Kidney (tissue), 14 donors: ENCODE data around the gene SSBP4. TPM values are rescaled to one million over a fixed set of nuclear protein-coding genes. Genes with fewer than 3 reads are reported as not detected.
A peak's percentile ranks its signal among the peaks of the same experiment; 100 is the strongest.

Experiments used
- DNase-seq, 5 donors: peaks; one replicate each; pipeline ENCODE4 v3.0.0-alpha.2; 2013 to 2020
- FAIRE-seq: peaks from 2 replicates; lab custom pipeline; 2012; peaks lifted over from hg19 to GRCh38; lab: Jason Lieb, UNC
- H3K27ac ChIP-seq, 2 donors: one replicate each; pipeline ENCODE4 v1.7.0; 2013; ENCODE audit warnings: low read depth in 2 of 2, low read length in 2 of 2, inconsistent platforms in 1 of 2
- H3K27me3 ChIP-seq: one replicate; pipeline ENCODE4 v1.7.1; 2013; ENCODE audit warnings: low read length, inconsistent platforms; ENCODE audit not compliant: control insufficient read depth, insufficient read depth
- H3K36me3 ChIP-seq, 3 donors: one replicate each; pipeline versions ENCODE4 v1.7.0 to v1.7.1; 2013; ENCODE audit warnings: low read length in 3 of 3, control low read depth in 1 of 3, inconsistent platforms in 1 of 3; ENCODE audit not compliant: insufficient read depth in 3 of 3, control insufficient read depth in 2 of 3
- H3K4me1 ChIP-seq, 3 donors: one replicate each; pipeline versions ENCODE4 v1.7.0 to v1.7.1; 2013; ENCODE audit warnings: low read length in 3 of 3, inconsistent platforms in 1 of 3, low read depth in 1 of 3; ENCODE audit not compliant: control insufficient read depth in 2 of 3, insufficient read depth in 2 of 3
- H3K4me3 ChIP-seq, 3 donors: one replicate each; pipeline versions ENCODE4 v1.7.0 to v1.8.1; 2013; ENCODE audit warnings: low read length in 3 of 3, control low read depth in 1 of 3, inconsistent platforms in 1 of 3
- H3K9ac ChIP-seq, 3 donors: one replicate each; pipeline versions ENCODE4 v1.7.0 to v1.7.1; 2013; ENCODE audit warnings: low read length in 3 of 3, control low read depth in 1 of 3, inconsistent platforms in 1 of 3
- H3K9me3 ChIP-seq, 3 donors: one replicate each; pipeline versions ENCODE4 v1.7.0 to v1.7.1; 2013; ENCODE audit warnings: low read length in 3 of 3, control low read depth in 1 of 3, inconsistent platforms in 1 of 3; ENCODE audit not compliant: control insufficient read depth in 2 of 3, insufficient read depth in 1 of 3
- intact Hi-C: fragments of 100-400 bp; cut with DNase I; formaldehyde crosslinking; loops from one replicate; pipeline ENCODE4 v1.11.1; 2022
- polyA plus RNA-seq: library from polyadenylated mRNA; stranded (reverse); fragments of 350-450 nt; fragmentation: Illumina TruSeq; extraction: RNeasy Lipid Tissue Mini Kit (QIAGEN cat#74804); gene quantifications from one replicate; pipeline ENCODE4 v1.2.3, GENCODE V29; 2014; ENCODE audit warnings: low read depth, low replicate concordance; ENCODE audit not compliant: insufficient read depth
- total RNA-seq: library from RNA; stranded (reverse); fragmentation: NEBNext Ultra II Directional; extraction: Animal tissue kit (Norgen Biotek cat#: 25700); gene quantifications from one replicate; pipeline ENCODE4 v1.2.1, GENCODE V29; 2021
- TF ChIP-seq, protein P1 (sequence below): IDR thresholded peaks from 3 replicates; pipeline ENCODE4 v1.5.1; 2012; ENCODE audit warnings: mild to moderate bottlenecking, moderate library complexity, borderline replicate concordance; ENCODE audit not compliant: insufficient read depth; ENCODE audit errors: extremely low read depth
- donor health status: control.
- donor health status: control.
- donor health status: control.
- donor health status: control.
- donor health status: control.
- donor health status: DM: yes; HTN: yes; CAD: no.
- donor health status: Normal renal cell carcinoma (clear cell type).

Gene SSBP4
- total and polyA plus RNA-seq, 2 donors from 2014 or later, result 64.9 to 74.9 TPM

DNA sequence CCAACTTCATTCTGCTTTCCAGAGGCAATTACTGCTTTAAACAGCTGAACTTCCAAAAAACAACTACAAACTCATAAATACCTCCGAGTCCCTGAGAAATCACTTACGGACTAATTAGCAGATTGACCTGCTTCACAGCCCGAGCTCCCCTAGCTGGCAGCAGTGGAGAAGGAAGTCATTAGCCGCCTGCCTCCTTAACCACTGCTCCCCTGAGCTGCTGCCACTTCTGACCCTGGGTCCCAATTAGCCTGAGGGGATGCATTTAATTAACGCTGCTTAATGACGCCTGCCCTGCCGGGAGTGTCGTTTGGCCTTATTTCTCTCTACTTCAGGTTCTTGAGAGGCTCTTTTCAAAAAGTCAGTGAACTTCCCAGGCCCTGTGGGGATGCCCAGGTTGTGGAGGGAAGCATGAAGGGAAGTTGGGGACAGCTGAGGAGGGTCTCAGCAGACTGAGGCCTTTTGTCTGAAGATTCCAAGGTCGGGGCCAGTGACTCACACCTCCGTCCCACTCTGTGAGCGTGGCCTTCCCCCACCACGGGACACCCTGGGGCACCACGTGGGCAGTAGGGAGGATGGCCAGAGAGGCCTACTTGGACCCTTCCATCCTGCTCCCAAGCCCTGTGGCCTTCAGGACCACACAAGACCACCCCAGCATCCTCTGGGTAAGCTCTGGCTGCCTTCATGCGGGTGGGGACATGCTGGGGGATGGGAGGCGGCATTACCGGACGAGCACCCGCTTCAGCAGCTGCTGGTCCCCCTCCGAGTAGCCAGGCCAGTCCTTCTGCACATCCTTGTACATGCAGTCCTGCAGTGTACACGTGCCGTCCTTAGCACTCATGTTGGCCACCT, 38.5 kb downstream of the SSBP4 start:
- TF ChIP-seq, protein P1, sequence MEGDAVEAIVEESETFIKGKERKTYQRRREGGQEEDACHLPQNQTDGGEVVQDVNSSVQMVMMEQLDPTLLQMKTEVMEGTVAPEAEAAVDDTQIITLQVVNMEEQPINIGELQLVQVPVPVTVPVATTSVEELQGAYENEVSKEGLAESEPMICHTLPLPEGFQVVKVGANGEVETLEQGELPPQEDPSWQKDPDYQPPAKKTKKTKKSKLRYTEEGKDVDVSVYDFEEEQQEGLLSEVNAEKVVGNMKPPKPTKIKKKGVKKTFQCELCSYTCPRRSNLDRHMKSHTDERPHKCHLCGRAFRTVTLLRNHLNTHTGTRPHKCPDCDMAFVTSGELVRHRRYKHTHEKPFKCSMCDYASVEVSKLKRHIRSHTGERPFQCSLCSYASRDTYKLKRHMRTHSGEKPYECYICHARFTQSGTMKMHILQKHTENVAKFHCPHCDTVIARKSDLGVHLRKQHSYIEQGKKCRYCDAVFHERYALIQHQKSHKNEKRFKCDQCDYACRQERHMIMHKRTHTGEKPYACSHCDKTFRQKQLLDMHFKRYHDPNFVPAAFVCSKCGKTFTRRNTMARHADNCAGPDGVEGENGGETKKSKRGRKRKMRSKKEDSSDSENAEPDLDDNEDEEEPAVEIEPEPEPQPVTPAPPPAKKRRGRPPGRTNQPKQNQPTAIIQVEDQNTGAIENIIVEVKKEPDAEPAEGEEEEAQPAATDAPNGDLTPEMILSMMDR, result no peak
- intact Hi-C loops, result no loop called here
- peaks cover 0 to 30% (median 23%) of the 10 kb centered on the region in 3 donors for H3K36me3 ChIP-seq
- H3K4me1 ChIP-seq, result peaks cover 0 to 29% (median 17%) of the 10 kb centered on the region in 3 donors
- peak overlapping the region in 1 of 3 donors; percentile 26 for H3K9ac ChIP-seq
- H3K27me3 ChIP-seq, result no peaks in the 10 kb centered on the region
- no peak for FAIRE-seq
- peak overlapping the region in 1 of 2 donors; percentile 49 for H3K27ac ChIP-seq
- H3K4me3 ChIP-seq, result no peak overlapping the region
- H3K9me3 ChIP-seq, result no peaks in the 10 kb centered on the region
- DNase-seq, result peak in 4 of 5 donors; percentile 43 to 67 (median 54)

DNA sequence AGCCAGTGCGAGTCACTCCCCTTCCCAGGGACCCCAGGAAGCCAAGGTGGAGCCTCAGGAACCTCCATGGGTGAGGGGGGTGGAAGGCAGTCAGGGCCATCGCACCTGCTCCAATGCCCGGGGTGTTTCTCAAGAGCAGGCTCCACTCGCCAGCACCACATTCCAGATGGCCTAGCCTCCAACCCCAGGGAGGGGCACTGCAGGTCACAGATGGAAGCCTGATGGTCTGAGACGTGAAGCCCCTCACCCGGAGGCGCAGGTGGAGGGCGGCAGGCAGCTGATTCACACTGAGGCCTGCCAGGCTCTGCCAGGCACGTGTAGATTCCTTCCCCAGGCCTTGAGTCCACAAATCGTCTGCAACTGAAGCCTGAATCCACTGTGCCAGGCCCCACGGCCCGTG, 41.7 kb downstream of the SSBP4 start:
- Histone ChIP-seq H3K27me3 (no peaks in the 10 kb centered on the region), H3K9me3 (no peaks in the 10 kb centered on the region), H3K4me3 (no peak overlapping the region), H3K9ac (no peak overlapping the region), H3K4me1 (peaks cover 0 to 42% (median 25%) of the 10 kb centered on the region in 3 donors), H3K27ac (peak overlapping the region; percentile 68 to 92), H3K36me3 (peaks cover 0 to 34% (median 32%) of the 10 kb centered on the region in 3 donors)
- intact Hi-C loops, result no loop called here
- TF ChIP-seq, protein P1, result no peak
- DNase-seq (no peak), FAIRE-seq (no peak)

DNA sequence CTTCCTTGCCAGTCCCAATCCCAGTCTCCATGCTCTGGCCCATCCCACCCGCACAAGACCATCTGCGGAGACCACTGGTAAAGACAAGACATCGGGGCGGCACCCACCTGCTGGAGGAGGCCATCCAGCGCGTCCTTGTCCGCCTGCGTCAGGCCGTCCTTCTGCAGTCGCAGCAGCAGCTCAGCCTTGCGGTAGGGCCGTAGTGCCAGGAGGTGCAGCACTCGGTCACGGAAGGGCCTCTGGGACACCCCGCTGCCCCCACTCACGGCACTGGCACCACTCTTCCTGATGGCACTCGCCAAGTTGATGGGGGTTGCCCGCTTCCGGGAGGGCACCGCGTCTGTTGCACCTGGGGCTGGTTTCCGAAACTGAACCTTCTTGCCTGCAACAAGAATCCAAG, 42.3 kb downstream of the SSBP4 start:
- intact Hi-C loops, result no loop called here
- DNase-seq (peak in 1 of 5 donors; percentile 81), FAIRE-seq (no peak)
- H3K4me3 ChIP-seq, result no peak overlapping the region
- no peaks in the 10 kb centered on the region for H3K9me3 ChIP-seq
- H3K27ac ChIP-seq, result peak overlapping the region in 1 of 2 donors; percentile 34
- H3K27me3 ChIP-seq, result no peaks in the 10 kb centered on the region
- no peak overlapping the region for H3K9ac ChIP-seq
- peaks cover 0 to 47% (median 25%) of the 10 kb centered on the region in 3 donors for H3K4me1 ChIP-seq
- peaks cover 0 to 34% (median 27%) of the 10 kb centered on the region in 3 donors for H3K36me3 ChIP-seq
- TF ChIP-seq, protein P1, result no peak
